Skin epidermis (tissue), 12 donors: ENCODE measurements around the gene FOLR1.

Source experiments
- H3K27ac ChIP-seq, 21 experiments: fragments of 200-600 bp; sonication (generic) in 11 of 21; one replicate each; pipeline ENCODE4 v1.5.0; 2020; ENCODE audit warnings: mild to moderate bottlenecking in 3 of 21, inconsistent platforms in 2 of 21, moderate library complexity in 2 of 21
- H3K4me3 ChIP-seq, 7 experiments: fragments of 200-600 bp; sonication (generic) in 2 of 7; one replicate each; pipeline ENCODE4 v1.5.0; 2020; ENCODE audit warnings: inconsistent platforms in 2 of 7, mild to moderate bottlenecking in 2 of 7, moderate library complexity in 1 of 7

FOLR1 gene

GRCh38 chr11:72232260-72233055 lies 40.5 kb downstream of the FOLR1 start:
- H3K27ac ChIP-seq = peak overlapping the region in 1 of 21 experiments; percentile 4
- no peak overlapping the region for H3K4me3 ChIP-seq

DNA sequence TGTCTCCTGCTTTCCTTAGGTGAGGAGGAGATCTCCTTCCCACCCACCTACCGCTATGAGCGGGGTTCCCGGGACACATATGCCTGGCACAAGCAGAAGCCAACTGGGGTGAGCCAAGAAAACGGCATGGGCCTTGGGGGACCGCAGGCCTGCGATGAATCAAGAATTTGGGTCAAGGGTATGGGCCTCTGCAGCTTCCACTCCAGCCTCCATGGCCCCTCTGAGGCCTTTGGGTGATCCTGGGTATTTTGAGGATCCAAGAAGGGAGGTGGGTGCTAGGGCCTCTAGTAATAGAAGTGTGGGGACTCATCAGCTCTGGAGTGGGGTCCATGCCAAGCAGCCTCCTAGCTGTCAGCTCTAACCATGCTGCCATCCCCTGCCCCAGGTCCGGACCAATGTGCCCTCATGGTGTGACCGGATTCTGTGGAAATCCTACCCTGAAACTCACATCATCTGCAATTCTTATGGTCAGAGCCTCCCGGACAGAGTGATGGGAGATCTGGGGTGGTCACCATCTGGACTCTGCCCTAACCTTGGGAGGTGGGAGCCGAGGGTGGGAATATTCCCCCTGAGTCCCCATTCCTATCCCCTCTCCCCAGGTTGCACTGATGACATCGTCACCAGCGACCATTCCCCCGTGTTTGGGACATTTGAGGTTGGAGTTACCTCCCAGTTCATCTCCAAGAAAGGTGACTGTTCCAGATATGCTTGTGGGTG lies 41.3 kb downstream of the FOLR1 start:
- Histone ChIP-seq H3K4me3 (no peak overlapping the region), H3K27ac (peak overlapping the region in 2 of 21 experiments; percentile 4 to 20)

GRCh38 chr11:72233773-72234513 lies 42.0 kb downstream of the FOLR1 start:
- no peak overlapping the region for H3K4me3 ChIP-seq
- H3K27ac ChIP-seq = peak overlapping the region in 2 of 21 experiments; percentile 20 to 39

DNA sequence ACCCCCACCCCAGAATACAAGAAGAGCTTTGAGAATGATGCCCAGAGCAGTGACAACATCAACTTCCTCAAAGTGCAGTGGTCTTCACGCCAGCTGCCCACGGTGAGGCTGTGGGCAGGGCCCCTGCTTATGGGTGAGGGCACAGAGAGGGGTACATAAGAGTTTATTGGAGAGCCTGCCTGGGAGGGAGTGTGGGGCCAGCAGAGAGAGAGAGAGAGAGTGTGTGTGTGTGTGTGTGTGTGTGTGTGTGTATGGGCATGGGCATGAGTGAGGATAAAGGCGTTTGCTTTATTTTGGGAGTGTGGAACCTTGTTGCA lies 42.5 kb downstream of the FOLR1 start:
- no peak overlapping the region for H3K27ac ChIP-seq
- H3K4me3 ChIP-seq = no peak overlapping the region

DNA sequence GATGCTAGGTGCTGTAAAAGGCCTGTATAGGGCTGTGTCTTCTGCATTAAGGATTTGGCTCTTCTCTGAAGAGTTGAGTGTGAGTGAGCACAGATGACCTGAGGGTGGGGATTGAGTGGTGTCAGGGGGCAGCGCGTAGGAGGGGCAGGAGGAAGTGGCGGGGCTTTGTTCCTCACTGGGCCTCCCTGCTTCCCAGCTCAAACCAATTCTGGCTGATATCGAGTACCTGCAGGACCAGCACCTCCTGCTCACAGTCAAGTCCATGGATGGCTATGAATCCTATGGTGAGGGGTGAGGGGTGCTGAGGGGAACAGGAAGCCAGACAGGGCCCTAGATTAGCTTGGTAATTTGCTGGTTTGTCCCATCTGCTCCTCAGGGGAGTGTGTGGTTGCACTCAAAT lies 43.0 kb downstream of the FOLR1 start:
- Histone ChIP-seq H3K27ac (no peak overlapping the region), H3K4me3 (no peak overlapping the region)

- H3K27ac ChIP-seq = no peak overlapping the region
- H3K4me3 ChIP-seq = no peak overlapping the region
These were observed 43.6 kb downstream of the FOLR1 start for GRCh38 chr11:72235351-72236057.

- Histone ChIP-seq H3K4me3 (no peak overlapping the region), H3K27ac (no peak overlapping the region)
These were observed 44.2 kb downstream of the FOLR1 start for GRCh38 chr11:72236083-72236697.

- Histone ChIP-seq H3K4me3 (no peak overlapping the region), H3K27ac (no peak overlapping the region)
These were observed 44.8 kb downstream of the FOLR1 start for GRCh38 chr11:72236774-72237111.

DNA sequence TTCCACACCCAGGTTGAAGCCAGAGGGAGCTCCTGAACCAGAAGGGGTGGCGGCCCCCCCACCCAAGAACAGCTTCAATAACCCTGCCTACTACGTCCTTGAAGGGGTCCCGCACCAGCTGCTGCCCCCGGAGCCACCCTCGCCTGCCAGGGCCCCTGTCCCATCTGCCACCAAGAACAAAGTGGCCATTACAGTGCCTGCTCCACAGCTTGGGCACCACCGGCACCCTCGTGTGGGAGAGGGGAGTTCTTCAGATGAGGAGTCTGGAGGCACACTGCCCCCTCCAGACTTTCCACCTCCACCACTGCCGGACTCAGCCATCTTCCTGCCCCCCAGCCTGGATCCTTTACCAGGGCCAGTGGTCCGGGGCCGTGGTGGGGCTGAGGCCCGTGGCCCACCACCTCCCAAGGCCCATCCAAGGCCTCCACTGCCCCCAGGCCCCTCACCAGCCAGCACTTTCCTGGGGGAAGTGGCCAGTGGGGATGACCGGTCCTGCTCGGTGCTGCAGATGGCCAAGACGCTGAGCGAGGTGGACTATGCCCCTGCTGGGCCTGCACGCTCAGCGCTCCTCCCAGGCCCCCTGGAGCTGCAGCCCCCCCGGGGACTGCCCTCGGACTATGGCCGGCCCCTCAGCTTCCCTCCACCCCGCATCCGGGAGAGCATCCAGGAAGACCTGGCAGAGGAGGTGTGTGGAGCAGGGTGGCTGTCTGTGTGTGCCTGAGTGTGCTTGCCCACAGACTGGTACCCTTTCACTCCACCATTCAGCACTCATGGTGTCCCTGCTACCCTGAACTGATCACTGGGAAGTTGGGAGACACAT lies 45.4 kb downstream of the FOLR1 start:
- Histone ChIP-seq H3K27ac (no peak overlapping the region), H3K4me3 (no peak overlapping the region)

DNA sequence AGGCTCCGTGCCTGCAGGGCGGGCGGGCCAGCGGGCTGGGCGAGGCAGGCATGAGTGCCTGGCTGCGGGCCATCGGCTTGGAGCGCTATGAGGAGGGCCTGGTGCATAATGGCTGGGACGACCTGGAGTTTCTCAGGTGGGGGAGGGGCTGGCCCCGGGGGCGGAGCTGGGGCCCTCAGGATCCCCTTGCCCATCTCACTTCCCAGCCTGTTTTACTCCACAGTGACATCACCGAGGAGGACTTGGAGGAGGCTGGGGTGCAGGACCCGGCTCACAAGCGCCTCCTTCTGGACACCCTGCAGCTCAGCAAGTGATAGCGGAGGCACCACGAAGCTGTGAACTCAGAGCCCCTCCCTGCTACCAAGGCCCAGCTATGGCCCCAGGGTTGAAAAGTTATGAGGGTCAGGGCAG lies 46.1 kb downstream of the FOLR1 start:
- H3K27ac ChIP-seq = no peak overlapping the region
- no peak overlapping the region for H3K4me3 ChIP-seq

DNA sequence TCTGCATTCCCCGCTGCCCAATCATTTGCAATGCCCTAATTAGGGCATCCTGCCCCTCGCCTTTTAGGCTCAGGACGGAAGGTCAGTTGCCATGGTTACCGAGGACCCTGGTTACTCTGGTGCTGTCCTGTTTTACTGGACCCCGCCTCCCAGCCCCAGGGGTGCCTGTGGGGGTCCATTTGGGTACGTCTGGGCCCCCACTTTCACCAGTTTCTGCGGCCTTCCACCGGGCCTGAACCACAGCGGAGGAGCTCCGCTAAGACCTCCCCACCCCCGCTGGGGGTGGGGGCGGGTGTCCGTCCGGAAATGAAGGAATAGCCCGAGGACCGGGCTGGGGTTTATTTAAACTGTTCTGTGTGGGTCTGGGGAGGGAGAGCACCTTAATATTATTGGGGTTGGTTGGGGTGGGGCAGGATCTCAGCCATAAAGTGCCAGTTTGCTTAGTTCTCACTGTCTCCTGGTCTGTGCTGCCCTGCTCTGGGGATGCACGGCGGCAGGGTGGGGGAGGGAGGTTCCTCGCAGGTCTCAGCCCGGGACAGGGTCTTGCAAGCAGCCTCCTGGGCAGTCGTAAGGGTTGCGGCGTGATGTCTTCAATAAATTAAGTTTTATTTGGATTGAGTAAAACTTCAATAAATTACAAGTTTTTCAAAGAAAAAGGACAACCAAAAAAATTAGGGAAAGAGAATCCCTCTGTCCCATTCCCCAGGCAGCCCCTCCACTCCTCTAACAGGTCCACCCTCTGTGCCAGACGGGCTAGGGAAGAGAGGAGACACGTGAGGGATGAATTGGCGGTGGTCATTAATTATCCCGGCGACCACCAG lies 46.8 kb downstream of the FOLR1 start:
- H3K27ac ChIP-seq = peak overlapping the region in 2 of 21 experiments; percentile 19 to 70
- H3K4me3 ChIP-seq = no peak overlapping the region

- Histone ChIP-seq H3K27ac (peak overlapping the region in 7 of 21 experiments; percentile 19 to 70 (median 50)), H3K4me3 (peak overlapping the region in 4 of 7 experiments; percentile 5 to 36 (median 18))
These were observed 47.4 kb downstream of the FOLR1 start for GRCh38 chr11:72239313-72239848.

- H3K4me3 ChIP-seq = peak overlapping the region in 6 of 7 experiments; percentile 5 to 36 (median 10)
These were observed 48.0 kb downstream of the FOLR1 start for GRCh38 chr11:72239849-72240460.

GRCh38 chr11:72240461-72241290 lies 48.7 kb downstream of the FOLR1 start:
- H3K27ac ChIP-seq = peak overlapping the region in 5 of 21 experiments; percentile 19 to 67 (median 46)
- H3K4me3 ChIP-seq = peak overlapping the region in 3 of 7 experiments; percentile 5 to 36 (median 5)

More at GRCh38 chr11:72239849-72240460, 48.0 kb downstream of the FOLR1 start:
- H3K27ac ChIP-seq = peak overlapping the region in 8 of 21 experiments; percentile 19 to 70 (median 48)

DNA sequence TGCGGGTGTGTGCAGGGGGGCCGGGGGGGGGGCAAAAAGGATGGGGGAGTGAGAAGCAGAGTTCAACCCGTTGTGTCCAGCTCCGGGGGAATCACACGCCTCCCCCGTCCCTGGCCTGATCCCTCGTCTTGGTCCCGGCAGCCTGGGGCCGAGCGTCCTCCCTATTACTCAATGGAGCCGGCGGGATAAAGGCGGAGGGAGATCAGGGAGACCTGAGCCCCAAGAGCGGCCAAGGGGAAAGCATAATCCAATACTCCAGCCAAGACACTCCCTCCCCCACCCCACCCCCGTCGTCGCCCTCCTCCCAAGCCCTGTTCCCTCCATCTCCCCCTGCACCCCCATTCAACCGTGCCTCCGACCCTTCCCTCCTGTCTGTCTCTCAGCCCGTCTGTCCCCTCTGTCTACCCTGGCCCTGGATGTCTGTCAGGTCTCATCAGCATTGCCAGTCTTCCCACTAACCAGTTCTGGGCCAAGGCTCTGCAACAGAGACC lies 49.4 kb downstream of the FOLR1 start:
- H3K4me3 ChIP-seq = no peak overlapping the region
- no peak overlapping the region for H3K27ac ChIP-seq

- Histone ChIP-seq H3K27ac (no peak overlapping the region), H3K4me3 (no peak overlapping the region)
These were observed 50.2 kb downstream of the FOLR1 start for GRCh38 chr11:72242141-72242540.
